Measurements from ENCODE around the gene CNTN2. TPM values are rescaled to one million over a fixed set of nuclear protein-coding genes. Genes with fewer than 3 reads are reported as not detected.

The CNTN2 gene, protein sequence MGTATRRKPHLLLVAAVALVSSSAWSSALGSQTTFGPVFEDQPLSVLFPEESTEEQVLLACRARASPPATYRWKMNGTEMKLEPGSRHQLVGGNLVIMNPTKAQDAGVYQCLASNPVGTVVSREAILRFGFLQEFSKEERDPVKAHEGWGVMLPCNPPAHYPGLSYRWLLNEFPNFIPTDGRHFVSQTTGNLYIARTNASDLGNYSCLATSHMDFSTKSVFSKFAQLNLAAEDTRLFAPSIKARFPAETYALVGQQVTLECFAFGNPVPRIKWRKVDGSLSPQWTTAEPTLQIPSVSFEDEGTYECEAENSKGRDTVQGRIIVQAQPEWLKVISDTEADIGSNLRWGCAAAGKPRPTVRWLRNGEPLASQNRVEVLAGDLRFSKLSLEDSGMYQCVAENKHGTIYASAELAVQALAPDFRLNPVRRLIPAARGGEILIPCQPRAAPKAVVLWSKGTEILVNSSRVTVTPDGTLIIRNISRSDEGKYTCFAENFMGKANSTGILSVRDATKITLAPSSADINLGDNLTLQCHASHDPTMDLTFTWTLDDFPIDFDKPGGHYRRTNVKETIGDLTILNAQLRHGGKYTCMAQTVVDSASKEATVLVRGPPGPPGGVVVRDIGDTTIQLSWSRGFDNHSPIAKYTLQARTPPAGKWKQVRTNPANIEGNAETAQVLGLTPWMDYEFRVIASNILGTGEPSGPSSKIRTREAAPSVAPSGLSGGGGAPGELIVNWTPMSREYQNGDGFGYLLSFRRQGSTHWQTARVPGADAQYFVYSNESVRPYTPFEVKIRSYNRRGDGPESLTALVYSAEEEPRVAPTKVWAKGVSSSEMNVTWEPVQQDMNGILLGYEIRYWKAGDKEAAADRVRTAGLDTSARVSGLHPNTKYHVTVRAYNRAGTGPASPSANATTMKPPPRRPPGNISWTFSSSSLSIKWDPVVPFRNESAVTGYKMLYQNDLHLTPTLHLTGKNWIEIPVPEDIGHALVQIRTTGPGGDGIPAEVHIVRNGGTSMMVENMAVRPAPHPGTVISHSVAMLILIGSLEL
- total RNA-seq, result 0.13 TPM

DNA sequence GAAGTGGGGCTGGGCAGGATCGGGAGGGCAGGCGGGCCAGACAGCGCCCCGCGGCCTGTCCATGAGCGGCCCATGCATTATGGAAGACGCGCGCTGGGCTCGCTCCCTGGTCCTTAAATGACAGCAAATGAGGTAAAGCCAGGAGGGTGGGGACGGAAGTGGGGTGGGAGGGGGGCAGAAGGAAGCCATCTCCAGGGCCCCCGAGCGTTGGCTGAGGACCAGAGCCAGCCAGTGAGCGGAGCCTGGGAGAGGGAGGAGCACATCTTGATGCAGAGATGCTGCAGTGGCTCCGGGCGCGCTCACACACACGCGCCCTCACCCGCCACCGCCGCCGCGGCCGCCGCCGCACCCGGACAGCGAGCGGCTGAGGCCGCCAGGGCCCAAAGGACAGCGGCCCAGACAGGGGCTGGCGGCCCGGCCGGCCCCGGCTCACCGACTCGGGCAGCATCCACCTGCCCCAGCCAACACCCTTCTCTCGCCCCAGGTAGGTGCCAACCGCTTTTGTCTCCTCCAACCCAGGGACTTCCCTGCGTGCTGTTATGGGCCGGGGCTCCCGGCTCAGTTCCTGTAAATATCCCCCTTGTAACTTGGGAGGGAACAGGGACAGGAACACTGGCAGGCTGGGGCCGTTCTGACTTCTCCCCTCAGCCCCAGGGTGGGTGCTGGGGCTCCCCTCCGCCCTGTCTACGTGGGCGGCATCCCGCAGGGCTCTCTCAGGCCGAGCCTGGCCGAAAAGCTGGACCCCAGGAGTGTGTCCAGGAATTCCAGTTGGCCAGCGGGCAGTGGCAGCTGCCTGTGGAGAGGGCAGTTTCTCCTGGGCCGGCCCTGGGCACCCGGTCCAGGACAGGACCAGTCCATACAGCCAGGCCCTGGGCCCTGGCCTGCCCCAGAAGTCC, at the start of gene CNTN2:
Gene CNTN2, plus strand, starts transcription at position 302 of the 896 bp plus-strand sequence. CDS start 9,974 bp downstream, outside the sequence.
- ATAC-seq (no peak), DNase-seq (ENCODE audit: low spot score) (no peak)

DNA sequence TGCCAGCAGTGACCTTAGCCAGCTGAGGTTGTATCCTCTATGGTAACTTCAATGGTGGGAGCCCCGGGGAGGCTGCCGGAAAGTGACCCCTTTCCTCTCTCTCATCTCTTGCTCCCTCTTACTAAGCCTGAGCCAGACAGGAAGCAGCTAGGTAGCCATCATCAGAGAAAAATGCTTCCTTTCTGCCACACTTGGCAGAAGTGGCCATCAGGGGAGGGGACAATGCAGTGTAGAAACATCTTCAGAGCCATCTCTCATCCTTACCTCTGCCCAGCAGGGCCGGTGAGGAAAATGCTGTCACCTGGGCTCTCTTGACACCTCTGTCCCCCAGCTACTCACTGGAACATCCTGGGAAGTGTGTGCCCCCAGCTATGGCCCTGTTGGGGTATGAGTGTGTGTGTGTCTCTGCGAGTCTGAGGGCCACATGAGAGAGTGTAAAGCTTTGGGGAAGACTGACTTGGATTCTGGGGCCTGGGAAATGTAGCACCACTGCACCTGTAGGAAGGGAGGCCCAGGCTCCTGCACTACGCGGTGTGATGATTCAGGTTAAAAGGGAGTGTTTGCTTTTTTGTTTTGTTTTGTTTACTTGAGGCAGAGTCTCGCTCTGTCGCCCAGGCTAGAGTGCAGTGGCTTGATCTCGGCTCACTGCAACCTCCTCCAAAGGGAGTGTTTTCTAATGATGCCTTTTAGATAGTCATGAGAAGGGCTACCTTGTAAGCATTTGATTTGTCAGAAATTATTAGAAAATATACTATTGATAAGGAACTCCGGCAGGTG, 48.7 kb upstream of the CNTN2 start:
- DNase-seq (ENCODE audit: low spot score), result no peak

DNA sequence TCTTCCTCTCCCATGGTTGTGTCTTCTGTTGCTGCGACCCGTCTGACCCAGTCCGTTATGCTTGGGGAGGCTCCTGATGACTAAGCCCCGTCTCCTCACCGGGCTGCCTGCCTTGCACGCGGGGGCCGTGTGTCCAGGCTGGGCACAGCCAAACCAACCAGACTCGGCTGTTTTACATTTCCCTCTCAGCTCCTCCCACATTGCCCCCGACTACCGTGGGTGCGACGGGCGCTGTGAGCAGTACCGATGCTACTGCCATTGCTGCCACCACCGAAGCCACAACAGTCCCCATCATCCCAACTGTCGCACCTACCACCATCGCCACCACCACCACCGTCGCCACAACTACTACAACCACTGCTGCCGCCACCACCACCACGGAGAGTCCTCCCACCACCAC, 46.0 kb upstream of the CNTN2 start:
- DNase-seq (ENCODE audit: low spot score), result no peak
- no peak for ATAC-seq

More for the DNA sequence above, 48.7 kb upstream of the CNTN2 start:
- ATAC-seq, result peak; percentile 53

DNA sequence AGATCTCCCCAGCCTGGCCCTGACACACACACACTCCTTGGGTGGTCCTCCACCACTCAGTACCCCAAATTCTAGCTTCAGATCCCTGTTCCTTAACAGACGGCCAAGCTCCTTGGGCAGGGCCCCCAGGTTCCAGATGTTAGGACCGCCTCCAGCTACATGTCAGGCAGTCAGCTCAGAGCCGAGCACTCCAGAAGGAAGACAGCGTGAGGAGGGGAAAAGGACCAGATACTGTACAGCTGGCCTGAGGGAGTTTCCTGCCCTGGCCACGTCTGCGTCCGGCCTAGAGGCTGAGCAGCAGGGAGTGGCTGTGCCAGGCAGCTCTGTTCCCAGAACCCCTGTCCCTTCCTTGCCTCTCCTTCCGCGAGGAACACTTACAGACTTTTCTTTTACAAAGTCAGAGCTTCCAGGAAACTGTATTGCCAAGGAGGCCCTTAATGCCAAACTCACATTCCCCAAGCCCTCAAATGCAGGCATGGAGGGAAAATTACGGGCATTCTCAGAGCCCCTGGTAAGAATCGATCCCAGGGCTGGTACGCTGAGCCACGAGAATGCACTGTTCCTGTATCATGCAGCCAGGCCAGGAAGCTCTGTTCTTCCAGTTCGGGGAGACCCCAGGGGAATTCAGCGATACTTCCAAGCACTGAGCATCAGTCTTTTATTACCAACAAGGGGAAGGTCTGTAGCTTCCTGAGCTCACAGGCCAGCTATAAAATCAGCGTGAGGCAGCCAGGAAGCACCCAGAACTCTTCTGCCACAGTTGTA, 45.2 kb upstream of the CNTN2 start:
- ATAC-seq, result no peak
- no peak for DNase-seq (ENCODE audit: low spot score)

DNA sequence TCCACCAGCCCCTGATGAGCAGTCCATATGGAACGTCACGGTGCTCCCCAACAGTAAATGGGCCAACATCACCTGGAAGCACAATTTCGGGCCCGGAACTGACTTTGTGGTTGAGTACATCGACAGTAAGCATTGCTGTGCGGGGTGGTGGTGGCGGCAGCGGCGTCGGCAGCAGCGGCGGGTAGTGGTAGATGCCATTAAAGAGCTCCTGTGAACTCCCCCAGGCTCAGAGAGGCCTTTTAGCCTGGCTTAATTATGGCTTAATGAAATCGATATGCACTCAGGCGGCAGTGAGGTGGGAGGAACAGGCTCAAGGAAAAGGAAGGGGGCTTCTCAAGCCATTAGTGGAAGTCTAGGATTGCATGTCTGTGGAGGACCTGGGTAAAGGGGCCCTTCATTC, 41.9 kb upstream of the CNTN2 start:
- ATAC-seq (no peak), DNase-seq (ENCODE audit: low spot score) (no peak)

DNA sequence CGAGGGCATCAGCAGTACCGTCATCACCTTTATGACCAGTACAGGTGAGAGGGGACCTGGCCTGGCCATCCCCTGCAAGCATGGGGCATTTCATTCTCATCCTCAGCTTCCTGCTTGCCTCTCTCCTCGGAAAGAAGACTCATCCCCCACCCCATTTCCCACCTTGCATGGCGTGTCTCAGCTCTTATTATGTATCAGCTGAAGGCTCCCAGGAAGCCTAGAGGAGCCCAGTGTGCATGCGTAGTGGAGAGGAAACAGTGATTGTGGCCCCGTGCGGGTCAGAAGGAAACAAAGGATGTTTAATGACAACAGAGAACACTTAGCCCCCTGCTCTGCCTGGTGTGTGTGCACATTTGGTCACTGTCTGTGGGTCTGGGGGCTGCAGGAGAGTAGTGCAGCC, 40.3 kb upstream of the CNTN2 start:
- DNase-seq (ENCODE audit: low spot score), result no peak
- ATAC-seq, result no peak

DNA sequence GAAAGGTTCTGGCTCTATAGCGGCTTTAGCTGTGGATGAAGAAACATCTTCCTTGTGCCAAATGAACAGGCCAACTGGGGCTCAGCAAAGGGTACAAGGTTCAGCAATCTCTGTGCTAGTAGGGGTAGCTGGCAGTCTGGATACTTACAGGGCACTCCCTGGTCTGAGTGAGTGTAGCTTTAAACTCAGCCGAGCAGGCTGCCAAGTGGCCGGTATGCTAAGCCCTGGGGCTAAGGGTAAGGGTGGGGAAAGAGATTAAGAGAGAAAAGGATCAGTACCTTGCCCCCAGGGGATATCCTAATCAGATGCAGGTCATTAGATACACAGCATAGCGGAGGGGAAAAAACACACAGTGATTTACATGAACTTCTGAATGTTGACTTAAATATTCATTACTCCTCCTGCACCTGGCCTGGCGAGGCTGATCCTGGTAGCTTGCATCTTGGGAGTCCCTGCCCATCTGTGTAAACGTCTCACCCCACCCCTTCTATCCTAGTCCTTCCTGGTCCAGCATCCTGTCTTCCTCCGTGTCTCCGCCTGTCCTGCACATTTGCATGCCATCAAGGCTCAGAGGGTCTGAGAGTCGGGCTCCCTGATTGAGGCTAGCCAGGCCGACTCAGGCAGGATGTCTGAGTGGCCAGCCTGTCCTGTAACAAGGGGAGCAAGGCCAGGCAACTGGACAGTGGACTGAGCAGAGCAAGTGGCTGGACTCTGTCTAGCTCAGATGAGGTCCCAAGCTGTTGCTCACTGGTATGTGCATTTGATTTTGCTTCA, 39.5 kb upstream of the CNTN2 start:
- ATAC-seq, result peak; percentile 92
- peak; percentile 91 for DNase-seq (ENCODE audit: low spot score)

DNA sequence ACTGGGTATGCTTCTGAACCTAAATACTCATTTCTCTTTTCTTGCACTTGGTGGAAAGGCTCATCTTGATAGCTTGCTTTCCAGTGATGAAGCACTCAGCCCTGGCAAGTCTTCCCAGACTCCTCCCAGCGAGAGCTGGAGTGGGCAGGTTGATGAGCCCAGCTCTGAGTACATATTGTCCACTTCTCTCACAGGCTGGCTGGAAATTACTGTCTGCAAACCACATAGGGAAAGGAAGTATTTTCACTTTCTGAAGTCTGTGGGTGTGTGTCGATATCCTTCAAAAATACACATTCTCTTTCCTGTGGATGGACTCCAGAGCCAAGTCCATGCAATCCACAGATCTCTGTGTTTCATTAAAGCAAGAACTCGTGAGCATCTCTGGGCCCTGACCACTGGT, 38.7 kb upstream of the CNTN2 start:
- no peak for DNase-seq (ENCODE audit: low spot score)
- ATAC-seq, result peak; percentile 30

DNA sequence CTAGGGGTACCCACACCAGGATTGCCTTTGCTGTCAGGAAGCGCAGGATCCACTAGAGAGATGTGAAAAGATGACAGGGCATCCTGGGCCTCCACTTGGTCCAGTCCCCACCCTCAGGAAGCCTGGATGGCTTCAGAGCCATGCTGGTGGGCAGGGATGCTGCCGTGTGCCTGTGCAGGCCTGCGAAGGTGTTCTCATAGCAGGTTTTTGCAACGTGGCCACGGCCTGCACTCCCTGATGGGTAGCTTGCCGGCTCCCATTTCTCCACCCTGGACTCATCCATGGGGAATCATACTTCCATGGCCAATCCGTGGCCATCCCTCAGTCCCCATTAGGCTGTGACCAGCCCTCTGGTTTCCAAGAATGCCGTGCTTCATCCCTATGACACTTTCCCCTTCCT, 34.1 kb upstream of the CNTN2 start:
- ATAC-seq (no peak), DNase-seq (ENCODE audit: low spot score) (no peak)

DNA sequence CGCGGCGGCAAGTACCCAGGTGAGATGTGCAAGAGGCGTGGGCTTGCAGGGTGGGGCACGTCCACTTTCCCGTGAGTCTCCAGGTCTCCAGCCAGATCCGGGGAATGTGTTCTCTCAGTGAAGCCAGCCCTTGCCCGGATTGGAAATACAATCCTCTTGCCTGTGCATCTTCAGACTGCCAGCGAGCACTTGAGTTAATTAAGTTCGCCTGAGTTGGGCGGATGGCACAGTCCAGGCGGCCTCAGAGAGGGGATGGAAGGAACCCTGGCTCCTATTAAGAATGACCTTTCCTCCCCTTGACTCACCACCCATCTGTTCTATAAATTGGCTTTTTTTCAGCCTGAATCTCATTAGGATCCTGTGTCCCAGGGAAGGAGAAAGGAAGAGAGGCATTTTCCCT, 33.3 kb upstream of the CNTN2 start:
- ATAC-seq, result no peak
- DNase-seq (ENCODE audit: low spot score), result no peak

DNA sequence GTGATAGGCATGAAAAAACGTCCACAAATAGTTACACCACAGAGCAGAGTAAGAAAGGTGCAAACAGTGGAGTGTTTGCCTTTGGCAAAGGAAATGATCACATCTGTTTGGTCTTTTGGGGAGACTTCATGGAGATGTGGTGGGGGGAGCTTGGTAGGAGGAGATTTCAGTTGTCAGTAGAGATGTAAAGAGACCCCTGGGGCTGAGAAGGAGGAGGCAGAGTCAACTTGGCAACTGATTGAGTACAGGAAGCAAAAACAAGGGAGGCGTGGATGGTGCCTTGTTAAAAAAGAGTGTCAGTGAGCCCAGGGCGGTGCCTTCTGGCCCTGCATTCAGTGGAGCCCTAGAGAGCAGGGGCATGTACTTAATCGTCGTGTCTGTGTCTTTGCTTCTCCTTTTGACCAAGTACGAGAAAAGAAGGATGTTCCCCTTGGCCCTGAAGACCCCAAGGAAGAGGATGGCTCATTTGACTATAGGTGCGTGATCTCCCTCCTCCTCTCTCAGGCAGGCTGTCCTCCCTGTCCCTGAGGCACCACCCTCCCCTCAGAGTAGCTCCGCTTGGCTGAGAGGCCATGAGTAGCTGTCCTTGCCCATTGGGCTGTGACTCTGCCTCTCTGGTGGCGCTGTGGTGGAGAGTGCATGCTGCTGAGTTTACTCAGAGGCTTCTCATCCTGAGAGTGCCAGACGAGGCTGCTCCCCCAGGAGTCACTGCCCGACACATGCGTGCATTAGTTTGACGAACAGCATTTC, 30.4 kb upstream of the CNTN2 start:
- DNase-seq (ENCODE audit: low spot score) (no peak), ATAC-seq (no peak)

DNA sequence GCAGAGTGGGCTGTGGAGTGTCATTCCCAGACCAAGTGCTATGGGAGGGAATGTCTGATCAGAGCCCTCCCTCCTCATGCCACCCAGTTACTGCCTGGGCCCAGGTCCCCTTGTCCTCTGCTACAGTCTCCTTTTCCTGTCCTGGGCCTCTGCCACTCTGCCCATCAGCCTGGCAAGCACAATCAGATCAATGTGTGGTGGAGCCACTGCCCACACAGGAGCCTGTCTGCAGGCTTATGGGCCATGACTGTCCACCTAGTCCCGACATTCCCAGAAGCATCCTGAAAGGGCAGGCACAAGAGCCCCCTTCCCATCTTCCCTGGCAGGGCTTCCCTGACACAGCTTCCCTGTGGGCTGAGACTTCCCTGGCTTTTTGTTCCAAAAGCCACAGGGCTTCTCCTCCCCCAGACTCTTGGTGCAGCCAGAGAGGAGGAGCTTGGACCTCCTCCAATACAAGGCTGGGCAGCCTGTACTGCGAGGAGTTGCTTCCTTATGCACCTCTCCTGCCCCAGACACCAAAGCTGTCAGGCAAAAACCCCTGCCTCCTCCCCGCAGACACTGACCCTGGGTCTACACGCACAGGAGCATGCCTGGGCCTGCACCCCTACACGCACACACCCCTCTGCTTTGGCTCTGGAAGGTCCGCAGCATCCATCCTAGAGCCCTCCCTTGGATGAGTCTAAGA, 29.2 kb upstream of the CNTN2 start:
- ATAC-seq, result peak; percentile 92
- DNase-seq (ENCODE audit: low spot score), result peak; percentile 72

DNA sequence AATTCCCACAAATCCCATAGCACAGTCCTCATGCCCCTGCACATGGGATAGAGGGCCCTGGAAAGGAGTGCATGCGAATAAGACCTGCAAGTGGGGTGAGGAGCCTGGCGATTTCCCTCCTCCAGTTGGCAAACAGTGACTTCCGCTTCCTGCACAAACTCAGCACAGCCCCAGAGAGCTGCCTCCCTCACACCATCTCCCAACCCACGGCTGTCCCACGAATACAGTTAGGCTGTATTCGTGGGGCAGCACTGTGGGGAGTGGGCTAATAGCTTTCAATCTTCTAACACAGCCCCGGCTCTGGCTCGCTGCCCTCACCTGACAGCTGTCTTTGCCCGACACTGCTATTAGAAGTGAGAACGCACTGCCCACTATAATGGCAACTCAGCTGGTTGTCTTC, 28.2 kb upstream of the CNTN2 start:
- no peak for DNase-seq (ENCODE audit: low spot score)
- no peak for ATAC-seq

DNA sequence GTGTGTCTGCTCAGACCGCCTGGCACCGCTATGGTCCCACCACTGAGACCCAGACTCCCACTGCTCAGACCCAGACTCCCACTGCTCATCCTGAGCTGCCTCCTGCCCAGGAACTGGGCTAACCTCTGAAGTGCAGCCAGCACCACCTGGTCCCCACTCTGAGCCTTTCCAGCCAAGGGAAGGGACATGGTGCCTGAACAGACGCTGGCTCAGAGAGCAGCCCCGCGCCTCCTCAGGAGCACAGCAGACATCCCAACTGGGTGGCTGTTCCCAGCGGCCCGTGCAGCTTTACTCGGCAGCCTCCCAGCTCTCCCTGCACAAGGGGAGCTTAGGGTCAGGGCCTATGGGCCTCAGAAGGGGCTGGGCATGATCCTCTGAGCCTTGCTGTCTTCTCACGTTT, 27.8 kb upstream of the CNTN2 start:
- ATAC-seq, result no peak
- no peak for DNase-seq (ENCODE audit: low spot score)

DNA sequence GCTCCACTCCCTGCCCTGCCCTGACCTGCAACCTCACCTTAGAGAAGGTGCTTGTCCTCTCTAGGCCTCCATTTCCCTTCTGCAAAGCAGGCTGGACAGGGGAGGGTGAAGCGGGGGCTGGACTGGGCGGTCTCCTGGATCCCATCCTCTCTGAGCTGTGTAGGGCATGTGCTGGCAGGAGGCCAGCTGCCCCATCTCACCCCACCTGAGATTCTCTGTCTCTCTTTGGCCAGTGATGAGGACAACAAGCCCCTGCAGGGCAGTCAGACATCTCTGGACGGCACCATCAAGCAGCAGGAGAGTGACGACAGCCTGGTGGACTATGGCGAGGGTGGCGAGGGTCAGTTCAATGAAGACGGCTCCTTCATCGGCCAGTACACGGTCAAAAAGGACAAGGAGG, 26.9 kb upstream of the CNTN2 start:
- no peak for ATAC-seq
- no peak for DNase-seq (ENCODE audit: low spot score)

DNA sequence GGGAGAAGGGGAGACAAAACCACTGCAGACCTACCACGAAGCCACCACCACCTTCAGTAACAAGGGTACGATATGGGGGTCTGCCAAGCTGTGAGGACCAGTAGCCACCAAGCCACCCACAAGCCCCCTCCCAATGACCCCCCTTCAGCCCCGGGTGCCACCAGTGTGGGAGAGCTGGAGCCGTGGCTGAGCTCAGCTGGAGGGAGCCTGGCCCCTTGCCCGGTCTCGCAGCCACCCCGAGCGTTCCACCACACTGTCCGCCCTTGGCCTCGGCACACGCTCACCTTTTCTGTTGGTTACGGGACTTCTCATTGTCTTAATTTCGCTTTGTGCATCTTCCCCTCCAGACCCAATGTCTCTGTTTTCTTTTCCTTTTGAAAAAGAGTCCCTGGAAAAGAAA, 26.4 kb upstream of the CNTN2 start:
- ATAC-seq (no peak), DNase-seq (ENCODE audit: low spot score) (no peak)

DNA sequence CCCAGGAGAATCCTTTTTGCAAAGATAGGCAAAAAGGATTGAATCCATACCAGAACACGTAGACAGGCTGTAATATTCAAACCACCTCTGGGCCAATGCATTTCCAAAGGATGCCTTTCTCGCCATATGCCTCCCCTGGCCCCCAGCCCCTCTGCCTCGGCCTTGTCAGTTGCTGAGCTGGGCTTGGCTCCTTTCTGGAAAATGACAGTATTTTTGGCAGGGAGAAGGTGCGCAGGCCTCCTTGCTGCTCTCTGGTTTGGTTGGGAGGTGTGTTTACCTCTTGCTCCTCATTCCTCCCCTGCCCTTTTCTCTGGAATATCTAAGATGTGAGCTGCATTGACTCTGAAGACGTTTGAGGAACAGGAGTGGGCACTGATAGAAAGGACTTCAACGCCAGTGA, 26.0 kb upstream of the CNTN2 start:
- ATAC-seq, result no peak
- DNase-seq (ENCODE audit: low spot score), result no peak
